ENCODE measurements around the gene PANX3. TPM values are rescaled to one million over a fixed set of nuclear protein-coding genes. Genes with fewer than 3 reads are reported as not detected.
A peak's percentile ranks its signal among the peaks of the same experiment; 100 is the strongest.

PANX3 gene
- total and polyA plus RNA-seq, 5 donors from 2014 or later, result not detected

GRCh38 chr11:124622531-124623451 lies 11.6 kb downstream of the PANX3 start, which contains the start of gene TBRG1:
TSS of gene TBRG1 (plus strand) at chr11:124622864. CDS start at chr11:124623084, 220 bp downstream.
- Histone ChIP-seq H3K4me3 (ENCODE audit: low read depth, low read length) (peak within 1 kb of the TSS; percentile 99), H3K36me3 (ENCODE audit: control insufficient read depth, insufficient read depth, low read length) (peaks cover 24% of the 10 kb centered on the region), H3K27me3 (ENCODE audit: control insufficient read depth, insufficient read depth, low read length) (peaks cover 5% of the 10 kb centered on the region), H3K9me3 (ENCODE audit: control insufficient read depth in 2 of 2, low read length in 2 of 2) (no peaks in the 10 kb centered on the region), H3K4me1 (ENCODE audit: control insufficient read depth, insufficient read depth, low read length, poor library complexity, severe bottlenecking) (peaks cover 14% of the 10 kb centered on the region), H3K27ac (ENCODE audit: insufficient read depth, low read length, poor library complexity, severe bottlenecking) (peak within 1 kb of the TSS; percentile 84)
- H3K27me3 Mint-ChIP-seq, result peaks cover 19% of the 10 kb centered on the region
- H3K4me3 Mint-ChIP-seq, result peak within 1 kb of the TSS; percentile 95 to 99 (median 98)
- peak within 1 kb of the TSS; percentile 96 to 99 (median 98) for H3K27ac Mint-ChIP-seq
- peak; percentile 80 to 91 (median 84) for DNase-seq
- peaks cover 23 to 52% (median 36%) of the 10 kb centered on the region in 4 donors for H3K4me1 Mint-ChIP-seq
- peak; percentile 97 to 98 for ATAC-seq (ENCODE audit: low read depth in 2 of 2)
- H3K36me3 Mint-ChIP-seq, result peaks cover 13% of the 10 kb centered on the region
- no peaks in the 10 kb centered on the region for H3K9me3 Mint-ChIP-seq

- Histone ChIP-seq H3K4me1 (ENCODE audit: control insufficient read depth, insufficient read depth, low read length, poor library complexity, severe bottlenecking) (peaks cover 14% of the 10 kb centered on the region), H3K9me3 (ENCODE audit: control insufficient read depth in 2 of 2, low read length in 2 of 2) (no peaks in the 10 kb centered on the region), H3K4me3 (ENCODE audit: low read depth, low read length) (peak overlapping the region; percentile 99), H3K27me3 (ENCODE audit: control insufficient read depth, insufficient read depth, low read length) (peaks cover 5% of the 10 kb centered on the region), H3K27ac (ENCODE audit: insufficient read depth, low read length, poor library complexity, severe bottlenecking) (no peak overlapping the region), H3K36me3 (ENCODE audit: control insufficient read depth, insufficient read depth, low read length) (peaks cover 30% of the 10 kb centered on the region)
- Mint-ChIP-seq H3K27ac (peak overlapping the region; percentile 40 to 99 (median 98)), H3K4me3 (peak overlapping the region; percentile 95 to 99 (median 98)), H3K4me1 (peaks cover 23 to 58% (median 37%) of the 10 kb centered on the region in 4 donors), H3K36me3 (peaks cover 21% of the 10 kb centered on the region), H3K27me3 (peaks cover 7% of the 10 kb centered on the region), H3K9me3 (no peaks in the 10 kb centered on the region)
- DNase-seq, result no peak
- ATAC-seq (ENCODE audit: low read depth in 2 of 2), result no peak
These were observed 12.8 kb downstream of the PANX3 start for GRCh38 chr11:124623861-124624525.

GRCh38 chr11:124625504-124626168 lies 14.4 kb downstream of the PANX3 start:
- Mint-ChIP-seq H3K27ac (peak overlapping the region; percentile 45 to 52 (median 51)), H3K36me3 (peaks cover 27% of the 10 kb centered on the region), H3K9me3 (no peaks in the 10 kb centered on the region), H3K27me3 (no peaks in the 10 kb centered on the region), H3K4me1 (peaks cover 28 to 61% (median 37%) of the 10 kb centered on the region in 4 donors), H3K4me3 (peak overlapping the region in 2 of 4 donors; percentile 47 to 48)
- ATAC-seq (ENCODE audit: low read depth in 2 of 2) (no peak), DNase-seq (no peak)
- Histone ChIP-seq H3K36me3 (ENCODE audit: control insufficient read depth, insufficient read depth, low read length) (peaks cover 38% of the 10 kb centered on the region), H3K27ac (ENCODE audit: insufficient read depth, low read length, poor library complexity, severe bottlenecking) (no peak overlapping the region), H3K9me3 (ENCODE audit: control insufficient read depth in 2 of 2, low read length in 2 of 2) (no peaks in the 10 kb centered on the region), H3K4me3 (ENCODE audit: low read depth, low read length) (no peak overlapping the region), H3K4me1 (ENCODE audit: control insufficient read depth, insufficient read depth, low read length, poor library complexity, severe bottlenecking) (peaks cover 14% of the 10 kb centered on the region), H3K27me3 (ENCODE audit: control insufficient read depth, insufficient read depth, low read length) (no peaks in the 10 kb centered on the region)

- Mint-ChIP-seq H3K36me3 (peaks cover 46% of the 10 kb centered on the region), H3K27ac (no peak overlapping the region)
- peaks cover 57% of the 10 kb centered on the region for H3K36me3 ChIP-seq (ENCODE audit: control insufficient read depth, insufficient read depth, low read length)
These were observed 16.3 kb downstream of the PANX3 start for GRCh38 chr11:124627546-124627945.

GRCh38 chr11:124629961-124630360 lies 18.7 kb downstream of the PANX3 start:
- DNase-seq (no peak), ATAC-seq (ENCODE audit: low read depth in 2 of 2) (no peak)
- Mint-ChIP-seq H3K4me1 (peaks cover 13 to 33% (median 24%) of the 10 kb centered on the region in 4 donors), H3K27ac (no peak overlapping the region), H3K36me3 (peaks cover 58% of the 10 kb centered on the region), H3K4me3 (no peak overlapping the region), H3K27me3 (no peaks in the 10 kb centered on the region), H3K9me3 (no peaks in the 10 kb centered on the region)
- H3K27me3 ChIP-seq (ENCODE audit: control insufficient read depth, insufficient read depth, low read length), result no peaks in the 10 kb centered on the region
- no peaks in the 10 kb centered on the region for H3K9me3 ChIP-seq (ENCODE audit: control insufficient read depth in 2 of 2, low read length in 2 of 2)
- H3K36me3 ChIP-seq (ENCODE audit: control insufficient read depth, insufficient read depth, low read length), result peaks cover 78% of the 10 kb centered on the region
- H3K4me3 ChIP-seq (ENCODE audit: low read depth, low read length), result no peak overlapping the region
- H3K27ac ChIP-seq (ENCODE audit: insufficient read depth, low read length, poor library complexity, severe bottlenecking), result no peak overlapping the region
- H3K4me1 ChIP-seq (ENCODE audit: control insufficient read depth, insufficient read depth, low read length, poor library complexity, severe bottlenecking), result no peaks in the 10 kb centered on the region

More at GRCh38 chr11:124627546-124627945, 16.3 kb downstream of the PANX3 start:
- Mint-ChIP-seq H3K27me3 (no peaks in the 10 kb centered on the region), H3K4me1 (peaks cover 28 to 52% (median 36%) of the 10 kb centered on the region in 4 donors), H3K4me3 (peak overlapping the region in 1 of 4 donors; percentile 3), H3K9me3 (no peaks in the 10 kb centered on the region)
- Histone ChIP-seq H3K27ac (ENCODE audit: insufficient read depth, low read length, poor library complexity, severe bottlenecking) (no peak overlapping the region), H3K9me3 (ENCODE audit: control insufficient read depth in 2 of 2, low read length in 2 of 2) (no peaks in the 10 kb centered on the region), H3K4me3 (ENCODE audit: low read depth, low read length) (no peak overlapping the region), H3K4me1 (ENCODE audit: control insufficient read depth, insufficient read depth, low read length, poor library complexity, severe bottlenecking) (peaks cover 14% of the 10 kb centered on the region), H3K27me3 (ENCODE audit: control insufficient read depth, insufficient read depth, low read length) (no peaks in the 10 kb centered on the region)
- DNase-seq (no peak), ATAC-seq (ENCODE audit: low read depth in 2 of 2) (no peak)

GRCh38 chr11:124633355-124633754 lies 22.1 kb downstream of the PANX3 start:
- H3K4me3 Mint-ChIP-seq, result no peak overlapping the region
- Histone ChIP-seq H3K27ac (ENCODE audit: insufficient read depth, low read length, poor library complexity, severe bottlenecking) (no peak overlapping the region), H3K36me3 (ENCODE audit: control insufficient read depth, insufficient read depth, low read length) (peaks cover 78% of the 10 kb centered on the region), H3K9me3 (ENCODE audit: control insufficient read depth in 2 of 2, low read length in 2 of 2) (no peaks in the 10 kb centered on the region), H3K4me1 (ENCODE audit: control insufficient read depth, insufficient read depth, low read length, poor library complexity, severe bottlenecking) (no peaks in the 10 kb centered on the region), H3K27me3 (ENCODE audit: control insufficient read depth, insufficient read depth, low read length) (no peaks in the 10 kb centered on the region), H3K4me3 (ENCODE audit: low read depth, low read length) (no peak overlapping the region)
- DNase-seq (peak in 1 of 3 donors; percentile 5), ATAC-seq (ENCODE audit: low read depth in 2 of 2) (no peak)
- H3K27ac Mint-ChIP-seq, result no peak overlapping the region
- H3K36me3 Mint-ChIP-seq, result peaks cover 58% of the 10 kb centered on the region
- H3K4me1 Mint-ChIP-seq, result peaks cover 4 to 10% (median 7%) of the 10 kb centered on the region in 4 donors
- no peaks in the 10 kb centered on the region for H3K27me3 Mint-ChIP-seq
- peaks cover 0 to 1% (median 0%) of the 10 kb centered on the region in 7 donors for H3K9me3 Mint-ChIP-seq

GRCh38 chr11:124635932-124636331 lies 24.7 kb downstream of the PANX3 start:
- DNase-seq, result no peak
- H3K9me3 ChIP-seq (ENCODE audit: control insufficient read depth in 2 of 2, low read length in 2 of 2), result no peaks in the 10 kb centered on the region
- no peak overlapping the region for H3K4me3 ChIP-seq (ENCODE audit: low read depth, low read length)
- H3K4me1 ChIP-seq (ENCODE audit: control insufficient read depth, insufficient read depth, low read length, poor library complexity, severe bottlenecking), result no peaks in the 10 kb centered on the region
- no peaks in the 10 kb centered on the region for H3K27me3 ChIP-seq (ENCODE audit: control insufficient read depth, insufficient read depth, low read length)
- ATAC-seq (ENCODE audit: low read depth in 2 of 2), result no peak
- no peak overlapping the region for H3K4me3 Mint-ChIP-seq
- H3K9me3 Mint-ChIP-seq, result peaks cover 0 to 1% (median 0%) of the 10 kb centered on the region in 7 donors
- peaks cover 47% of the 10 kb centered on the region for H3K36me3 Mint-ChIP-seq
- no peaks in the 10 kb centered on the region for H3K27me3 Mint-ChIP-seq
- peak overlapping the region in 1 of 3 donors; percentile 73 for H3K27ac Mint-ChIP-seq
- no peak overlapping the region for H3K27ac ChIP-seq (ENCODE audit: insufficient read depth, low read length, poor library complexity, severe bottlenecking)
- peaks cover 0 to 10% (median 0%) of the 10 kb centered on the region in 4 donors for H3K4me1 Mint-ChIP-seq
- peaks cover 67% of the 10 kb centered on the region for H3K36me3 ChIP-seq (ENCODE audit: control insufficient read depth, insufficient read depth, low read length)

All from CD4-positive, CD25-positive, alpha-beta regulatory T cell (primary cell).